HT1080 (cell line): ENCODE results near the gene PPP1R12C. TPM values are rescaled to one million over a fixed set of nuclear protein-coding genes. Genes with fewer than 3 reads are reported as not detected.

Experiments used
- DNase-seq: peaks from one replicate; pipeline ENCODE4 v3.0.0-alpha.2; 2015; ENCODE audit warnings: low read depth
- small RNA-seq: library from RNA; depleted of rRNA; stranded (forward); fragments of <200 nt; gene quantifications from one replicate; pipeline ENCODE3, GENCODE V24; 2014
- total RNA-seq: library from RNA; depleted of rRNA; stranded (reverse); fragments of >200 nt; shearing (Covaris generic); gene quantifications from 2 replicates; pipeline ENCODE4 v1.2.3, GENCODE V29; 2014; rRNA removed

PPP1R12C gene
- total RNA-seq, 1 experiment from 2014 or later, result 57.6 TPM

DNA sequence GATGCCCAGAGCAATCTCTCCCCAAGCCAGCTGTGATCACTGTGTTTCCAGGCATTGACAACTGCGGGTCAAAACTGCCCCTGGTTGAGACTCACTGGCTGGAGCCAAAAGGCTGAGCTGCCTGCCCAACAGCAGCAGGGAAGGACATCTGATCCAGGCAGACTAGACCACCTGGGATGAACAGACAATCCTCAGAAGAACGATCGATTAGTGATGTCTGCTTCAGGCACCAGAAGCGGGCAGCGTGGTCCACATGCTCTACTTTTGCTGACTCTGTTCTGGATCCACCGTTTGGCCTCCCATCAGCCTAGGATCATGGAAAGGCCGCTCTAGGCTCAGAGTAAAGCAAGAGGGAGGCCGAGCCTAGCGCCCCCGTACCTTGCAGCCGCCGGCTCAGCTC, 69.5 kb downstream of the PPP1R12C start:
- DNase-seq, result no peak

DNA sequence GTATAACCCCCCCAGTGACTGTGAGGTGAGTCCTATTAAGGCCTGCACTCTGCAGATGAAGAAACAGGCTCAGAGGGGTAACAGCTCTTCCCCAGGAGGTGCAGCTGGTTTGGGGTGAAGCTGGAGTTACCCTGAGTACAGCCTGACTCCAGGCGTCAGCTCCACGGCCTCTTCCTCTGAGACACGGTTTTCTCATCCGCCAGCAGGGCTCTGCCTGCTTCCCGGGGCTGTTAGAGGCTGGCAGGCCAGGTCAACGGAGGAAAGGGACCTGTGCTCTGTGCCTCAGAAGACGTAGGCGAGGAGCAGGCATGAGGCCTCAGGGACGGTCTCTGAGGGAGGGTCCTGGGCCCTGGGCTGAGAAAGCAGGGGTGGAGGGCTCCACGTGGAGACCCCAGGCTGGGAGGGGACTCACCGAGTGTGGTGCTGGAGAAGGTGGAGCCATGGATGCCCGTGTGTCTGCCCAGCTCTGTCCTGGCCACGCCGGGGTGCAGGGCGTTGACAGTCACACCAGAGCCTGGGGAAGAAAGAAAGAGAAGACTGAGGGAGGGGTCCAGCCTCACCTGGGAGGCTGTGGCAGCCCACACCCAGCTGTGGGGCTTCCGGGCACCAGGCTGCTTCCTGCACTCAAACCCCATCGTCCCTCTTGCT, 70.3 kb downstream of the PPP1R12C start:
- no peak for DNase-seq

DNA sequence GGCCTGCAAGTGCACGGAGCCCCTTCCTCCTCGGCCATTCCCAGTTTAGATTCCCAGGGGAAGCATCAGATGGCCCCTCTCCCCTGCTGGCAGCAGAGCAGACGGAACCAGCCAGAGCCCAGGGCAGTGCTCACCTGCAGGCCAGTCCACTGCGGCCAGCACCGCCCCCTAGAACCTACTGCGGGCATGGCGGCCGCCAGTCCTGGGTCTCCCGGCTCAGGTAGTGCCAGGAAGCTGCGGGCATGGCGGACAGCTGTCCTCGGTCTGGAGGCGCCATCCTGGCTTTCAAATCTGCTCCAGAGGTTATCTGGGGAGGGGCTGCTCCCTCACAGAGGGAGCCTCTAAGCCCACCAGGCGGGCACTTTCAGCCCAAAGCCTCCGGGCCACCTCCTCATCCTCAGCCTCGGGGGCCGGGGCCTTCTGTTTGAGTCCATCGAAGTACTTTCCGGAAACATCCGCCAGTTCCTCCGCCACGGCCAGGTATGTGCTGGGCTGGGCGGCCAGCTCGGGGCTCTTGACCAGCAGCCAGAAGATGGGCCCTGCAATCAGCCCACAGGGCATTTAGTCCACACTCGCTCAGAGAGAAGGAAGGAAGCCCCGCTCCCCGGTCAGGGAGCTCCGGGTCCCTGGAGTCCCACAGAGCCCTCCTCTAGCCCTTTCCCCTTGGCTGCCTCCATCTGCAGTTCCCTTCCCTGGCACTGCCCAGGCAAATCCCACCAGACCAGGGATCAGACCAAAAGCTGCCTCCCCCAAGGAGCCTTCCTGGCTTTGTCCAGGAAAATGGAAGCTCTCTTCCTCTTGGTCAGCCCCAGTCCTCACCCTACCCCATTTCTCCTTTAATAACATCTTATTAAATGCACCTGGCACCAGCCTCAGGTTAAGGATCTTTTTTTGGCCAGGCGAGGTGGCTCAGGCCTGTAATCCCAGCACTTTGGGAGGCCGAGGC, 72.4 kb downstream of the PPP1R12C start:
- no peak for DNase-seq

- DNase-seq, result no peak
These were observed 73.2 kb downstream of the PPP1R12C start for GRCh38 chr19:55044286-55044685.

DNA sequence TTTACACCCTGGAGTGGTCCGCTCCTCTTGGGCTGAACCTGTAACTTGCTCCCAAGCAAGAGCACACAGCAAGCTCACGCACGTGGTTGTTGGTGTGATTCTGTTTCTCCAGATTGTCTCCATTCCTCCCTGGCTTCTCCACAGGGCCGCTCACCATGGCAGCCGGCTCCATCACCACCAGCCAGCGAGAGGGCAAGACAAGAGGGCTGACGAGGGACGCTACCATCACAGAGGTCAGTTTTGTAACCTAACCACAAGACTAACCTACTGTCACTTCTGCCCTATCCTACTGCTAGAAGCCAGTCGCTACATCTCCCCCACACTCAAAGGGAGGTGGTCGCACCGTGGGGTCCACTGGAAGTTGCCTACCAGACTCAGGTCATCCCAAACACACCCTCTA, 74.7 kb downstream of the PPP1R12C start:
- no peak for DNase-seq

GRCh38 chr19:55042344-55042678, 75.1 kb downstream of the PPP1R12C start:
- DNase-seq, result no peak

DNA sequence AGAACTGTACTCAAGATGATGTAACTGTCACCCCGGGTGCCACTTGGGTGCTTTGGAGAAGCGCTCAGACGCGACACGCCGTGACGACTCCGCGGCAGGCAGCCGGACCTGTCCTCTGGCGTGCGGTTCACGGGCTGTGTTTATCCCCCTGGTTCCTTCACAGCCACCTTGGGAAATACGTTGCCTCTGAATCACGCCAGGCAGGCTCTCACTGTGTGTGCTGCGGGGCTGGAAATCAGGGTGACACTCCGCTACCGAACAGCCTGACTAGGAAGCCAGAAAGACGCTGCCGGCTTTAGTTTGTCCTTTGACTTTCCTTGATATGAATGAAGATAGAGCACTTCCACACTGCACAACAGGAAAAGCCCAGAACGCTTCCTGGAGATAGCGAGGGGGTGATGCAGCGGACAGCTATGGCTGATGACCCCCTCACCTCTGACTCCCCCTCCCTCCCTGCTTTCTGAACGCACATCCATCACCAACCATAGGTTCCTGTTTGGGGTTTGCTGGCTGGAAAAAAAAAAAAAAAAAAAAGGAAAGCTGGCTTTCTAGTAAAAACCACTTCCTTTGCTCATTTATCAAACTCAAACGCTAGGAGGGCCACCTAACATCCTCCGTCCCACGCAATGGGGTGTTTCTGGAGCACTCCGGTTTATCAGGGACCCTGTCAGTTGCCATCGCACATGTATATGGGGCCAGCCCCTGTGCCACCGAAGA, 75.7 kb downstream of the PPP1R12C start:
- DNase-seq, result no peak

GRCh38 chr19:55041244-55041626, 76.2 kb downstream of the PPP1R12C start:
- DNase-seq, result no peak

Small RNA genes lying within 50 kb of the gene (small RNA-seq; reads per million reads assigned to genes)
- gene MIR7975 (not detected), gene RF01210 (not detected)

Other genes with a start within 250 kb of the PPP1R12C start
- gene FCAR, start 243.4 kb downstream of the PPP1R12C start, total RNA-seq, result not detected in 2 replicates
- gene NCR1, start 211.5 kb downstream of the PPP1R12C start, total RNA-seq, result 0.43 TPM in 1 of 2 replicates, not detected in the other
- gene NLRP7, start 170.1 kb downstream of the PPP1R12C start, total RNA-seq, result not detected in 2 replicates
- not detected in 2 replicates for gene NLRP2, start 151.3 kb downstream of the PPP1R12C start, total RNA-seq
- 0.03 and 0.05 TPM in 2 replicates for gene GP6, start 79.4 kb downstream of the PPP1R12C start, total RNA-seq
- 15.6 and 18.6 TPM in 2 replicates for gene RDH13, start 54.5 kb downstream of the PPP1R12C start, total RNA-seq
- 7.3 and 7.8 TPM in 2 replicates for gene EPS8L1, start 41.8 kb downstream of the PPP1R12C start, total RNA-seq
- gene TNNT1, start 31.6 kb upstream of the PPP1R12C start, total RNA-seq, result 28.7 and 33.4 TPM in 2 replicates
- not detected in 2 replicates for gene TNNI3, start 40.1 kb upstream of the PPP1R12C start, total RNA-seq
- 2.0 and 2.2 TPM in 2 replicates for gene DNAAF3, start 49.0 kb upstream of the PPP1R12C start, total RNA-seq
- gene SYT5, start 62.7 kb upstream of the PPP1R12C start, total RNA-seq, result not detected in 2 replicates
- gene PTPRH, start 91.9 kb upstream of the PPP1R12C start, total RNA-seq, result 0.39 TPM in 1 of 2 replicates, not detected in the other
- 1.7 and 1.8 TPM in 2 replicates for gene TMEM86B, start 111.1 kb upstream of the PPP1R12C start, total RNA-seq
- 64.6 and 82.5 TPM in 2 replicates for gene PPP6R1, start 141.4 kb upstream of the PPP1R12C start, total RNA-seq
- gene HSPBP1, start 162.5 kb upstream of the PPP1R12C start, total RNA-seq, result 77.4 and 77.8 TPM in 2 replicates
- 1.7 and 7.6 TPM in 2 replicates for gene BRSK1, start 166.4 kb upstream of the PPP1R12C start, total RNA-seq
- not detected in 2 replicates for gene TMEM150B, start 207.7 kb upstream of the PPP1R12C start, total RNA-seq
- gene KMT5C, start 222.2 kb upstream of the PPP1R12C start, total RNA-seq, result 2.4 and 5.8 TPM in 2 replicates
- gene COX6B2, start 237.1 kb upstream of the PPP1R12C start, total RNA-seq, result not detected in 2 replicates
- not detected in 2 replicates for gene GARIN5B, start 245.6 kb upstream of the PPP1R12C start, total RNA-seq